Astrocyte of the spinal cord (primary cell): ENCODE data around the gene CTNNBL1.
"Not testable (repeated sequence)": the region's sequence is repeated elsewhere in the genome, so short reads cannot be mapped to it uniquely, and the experiment has no call there.

Source experiments
- DNase-seq: peaks from one replicate; pipeline ENCODE4 v3.0.0; 2011; ENCODE audit warnings: low read depth, low spot score
- H3K4me3 ChIP-seq: 2 replicates; pipeline ENCODE4 v1.5.1; 2011; ENCODE audit warnings: low read depth, mild to moderate bottlenecking, low read length, moderate library complexity
- CTCF ChIP-seq: IDR thresholded peaks from 2 replicates; pipeline ENCODE4 v1.5.1; 2012; ENCODE audit warnings: low read depth, mild to moderate bottlenecking, low read length, inconsistent platforms
- in situ Hi-C: cut with HindIII; loops from 2 replicates; pipeline ENCODE4 v1.10.0; 2017; ENCODE audit warnings: low sequenced_read_pairs

Gene CTNNBL1

GRCh38 chr20:37853823-37854375 lies 160.1 kb downstream of the CTNNBL1 start:
- no peak for DNase-seq
- H3K4me3 ChIP-seq: no peak overlapping the region
- in situ Hi-C loops: no loop called here
- TF ChIP-seq CTCF: no peak

DNA sequence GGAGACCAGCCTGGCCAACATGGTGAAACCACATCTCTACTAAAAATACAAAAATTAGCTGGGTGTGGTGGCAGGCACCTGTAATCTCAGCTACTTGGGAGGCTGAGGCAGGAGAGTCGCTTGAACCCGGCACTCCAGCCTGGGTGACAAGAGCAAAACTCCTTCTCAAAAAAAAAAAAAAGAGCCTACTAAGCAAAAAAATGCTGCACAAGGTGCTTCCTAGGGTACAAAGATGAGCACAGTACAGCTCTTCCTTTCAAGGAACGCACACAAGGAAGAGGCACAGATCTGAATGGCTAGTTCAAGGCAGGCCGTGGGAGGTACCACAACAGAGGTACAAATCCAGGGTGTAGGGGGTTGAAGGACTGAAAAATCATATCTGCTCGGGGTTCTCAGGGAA lies 162.2 kb downstream of the CTNNBL1 start:
- H3K4me3 ChIP-seq, in situ Hi-C loops, DNase-seq: not testable (repeated sequence)

GRCh38 chr20:37856932-37857660 lies 163.3 kb downstream of the CTNNBL1 start:
- H3K4me3 ChIP-seq: no peak overlapping the region
- in situ Hi-C loops: no loop called here
- no peak for TF ChIP-seq CTCF
- DNase-seq: peak; percentile 71

DNA sequence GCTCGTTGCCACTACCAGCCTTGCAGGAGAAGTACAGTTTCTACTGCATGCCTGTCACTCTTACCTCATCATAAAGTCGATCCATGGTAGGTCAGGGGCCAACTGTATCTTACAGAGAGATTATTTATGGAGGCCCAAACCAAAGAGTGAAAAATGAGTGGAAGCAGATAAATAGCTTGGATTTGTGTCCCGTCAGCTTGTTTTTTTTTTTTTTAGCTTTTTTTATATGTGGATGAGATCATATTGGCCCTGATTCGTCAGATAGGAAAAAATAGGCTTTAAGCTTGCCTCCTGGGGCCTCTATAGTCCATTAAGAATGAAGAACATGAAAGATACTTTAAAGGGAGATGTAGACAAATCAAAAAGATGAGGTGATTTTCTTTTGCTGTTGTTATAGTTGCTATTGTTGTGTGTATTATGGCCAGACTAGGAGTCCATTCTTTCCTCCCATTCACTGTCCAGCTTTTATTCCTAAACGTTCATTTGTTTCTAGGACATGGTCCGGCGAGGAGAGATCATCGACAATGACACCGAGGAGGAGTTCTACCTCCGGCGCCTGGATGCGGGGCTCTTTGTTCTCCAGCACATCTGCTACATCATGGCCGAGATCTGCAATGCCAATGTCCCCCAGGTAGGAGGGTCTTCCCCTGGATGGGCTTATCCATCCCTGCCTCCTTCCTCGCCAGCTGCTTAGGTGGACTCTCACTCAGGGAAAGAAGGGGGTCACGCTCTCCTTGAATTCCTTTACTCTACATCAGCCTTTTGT lies 165.8 kb downstream of the CTNNBL1 start:
- no peak for TF ChIP-seq CTCF
- in situ Hi-C loops: no loop called here
- no peak for DNase-seq
- no peak overlapping the region for H3K4me3 ChIP-seq

DNA sequence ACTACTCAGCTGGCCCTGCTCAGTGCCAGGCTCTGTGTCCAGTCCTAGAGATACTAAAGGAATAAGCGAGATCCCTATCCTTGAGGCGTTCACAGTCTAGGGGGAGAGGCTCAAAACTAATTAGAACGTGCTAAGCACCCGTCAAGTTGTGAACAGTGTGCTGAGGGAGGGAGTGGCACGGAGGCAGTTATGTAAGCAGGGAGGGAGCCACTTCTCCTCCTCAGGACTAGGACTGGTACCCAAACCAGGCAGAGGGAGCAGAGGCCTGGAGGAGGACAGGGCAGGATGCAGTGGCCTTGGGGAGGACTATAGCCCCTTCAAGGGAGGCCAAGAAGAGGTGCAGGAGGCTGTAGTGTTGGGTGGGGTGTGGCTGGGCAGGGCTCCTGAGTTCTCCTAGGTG lies 169.5 kb downstream of the CTNNBL1 start:
- no peak for TF ChIP-seq CTCF
- no peak overlapping the region for H3K4me3 ChIP-seq
- no peak for DNase-seq
- in situ Hi-C loops: no loop called here

DNA sequence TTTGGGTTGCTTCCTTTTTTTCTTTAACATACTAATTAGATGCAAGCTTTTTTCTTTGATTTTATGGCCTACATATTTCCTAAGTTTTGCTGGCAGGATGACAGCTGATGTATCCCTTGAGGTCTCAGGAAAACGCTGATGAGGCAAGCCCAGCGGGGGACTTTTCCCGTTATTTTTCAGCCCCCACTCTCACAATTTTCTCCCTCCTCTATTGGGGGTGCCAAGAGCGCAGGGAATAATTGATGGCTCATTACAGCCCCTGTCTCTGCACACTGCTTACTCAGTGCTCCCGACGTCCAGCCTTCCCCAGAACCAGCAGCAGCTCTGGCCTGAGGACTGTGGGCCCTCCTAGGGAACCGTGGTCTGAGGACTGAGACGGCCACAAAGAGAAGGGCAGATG lies 170.5 kb downstream of the CTNNBL1 start:
- no peak overlapping the region for H3K4me3 ChIP-seq
- in situ Hi-C loops: no loop called here
- no peak for TF ChIP-seq CTCF
- DNase-seq: no peak

DNA sequence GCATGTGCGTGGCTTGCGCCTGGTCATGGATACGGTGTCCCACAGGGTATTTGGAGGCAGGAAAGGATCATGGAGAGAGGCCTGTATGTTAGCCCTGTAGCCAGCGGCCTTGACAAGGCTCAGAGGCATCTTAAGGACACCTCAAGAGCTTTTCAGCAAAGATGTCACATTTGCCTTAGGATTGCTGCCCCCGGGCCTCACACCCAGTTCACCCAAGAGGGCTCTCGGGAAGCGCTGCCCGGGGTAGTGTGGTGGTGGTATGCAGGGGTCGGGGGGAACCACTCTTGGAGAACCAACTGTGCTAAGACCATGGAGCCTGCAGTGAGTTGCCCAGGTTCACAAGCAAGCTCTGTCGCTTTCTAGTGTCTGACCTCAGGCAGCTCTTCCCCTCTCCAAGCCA lies 172.2 kb downstream of the CTNNBL1 start:
- DNase-seq: no peak
- no peak overlapping the region for H3K4me3 ChIP-seq
- no peak for TF ChIP-seq CTCF
- in situ Hi-C loops: no loop called here
